HepG2 (cell line): ENCODE data around the gene TEX14. TPM values are rescaled to one million over a fixed set of nuclear protein-coding genes. Genes with fewer than 3 reads are reported as not detected.

Experiments used
- ATAC-seq: fragments of 200-7000 bp; cut with Tn5 transposase; 3 replicates; pipeline ENCODE4 v1.9.1; 2020; ENCODE audit warnings: mild to moderate bottlenecking, moderate library complexity
- BruUV-seq: library from RNA; stranded (reverse); fragments of 400-500 nt; replicated peaks from 2 replicates; lab custom pipeline; 2021; lab: Mats Ljungman, UMichigan
- CTCF ChIA-PET: fragments of 300-600 bp; formaldehyde crosslinking; extraction: SDS; loops from one replicate; lab custom pipeline; 2021; ENCODE audit warnings: low total read pairs, inconsistent platforms, low intra/inter-chr PET ratio; lab: Yijun Ruan, JAX
- POLR2A ChIA-PET: fragments of 350-600 bp; sonication (Branson Sonifier 250); formaldehyde crosslinking; loops from one replicate; lab custom pipeline; 2020; ENCODE audit warnings: antibody characterized with exemption, inconsistent platforms; lab: Yijun Ruan, JAX
- DNase-seq: peaks from one replicate; pipeline ENCODE4 v3.0.0-alpha.2; 2015; ENCODE audit warnings: low spot score
- FAIRE-seq: peaks from 3 replicates; lab custom pipeline; 2011; peaks lifted over from hg19 to GRCh38; lab: Jason Lieb, UNC
- H2AFZ ChIP-seq: one replicate; pipeline ENCODE4 v1.6.1; 2011; ENCODE audit warnings: low read length, inconsistent platforms
- H3K27ac ChIP-seq: fragments of 300-600 bp; 3 replicates; pipeline ENCODE4 v1.8.0; 2011; ENCODE audit warnings: mixed run types, mild to moderate bottlenecking, mixed read lengths, low read length, inconsistent platforms; ENCODE audit not compliant: insufficient read depth; ENCODE audit errors: extremely low read length
- H3K27me3 ChIP-seq, 2 experiments: fragments of 200-600 bp in 1 of 2; 2 replicates in 1 of 2; 3 replicates in 1 of 2; pipeline versions ENCODE4 v1.6.0 to v1.8.0; 2011; ENCODE audit warnings: low read length in 2 of 2, mild to moderate bottlenecking in 2 of 2, moderate library complexity in 2 of 2, inconsistent platforms in 1 of 2; ENCODE audit not compliant: insufficient read depth in 2 of 2, control insufficient read depth in 1 of 2
- H3K36me3 ChIP-seq, 2 experiments: fragments of 200-600 bp in 1 of 2; replicated peaks in 1 of 2; 2 replicates in 1 of 2; 3 replicates in 1 of 2; pipeline versions ENCODE4 v1.5.1 to v1.8.0; 2011; ENCODE audit warnings: low read length in 2 of 2, inconsistent platforms in 1 of 2; ENCODE audit not compliant: insufficient read depth in 2 of 2, control insufficient read depth in 1 of 2
- H3K4me1 ChIP-seq: 2 replicates; pipeline ENCODE4 v1.5.1; 2012; ENCODE audit warnings: low read length, inconsistent platforms; ENCODE audit not compliant: insufficient read depth
- H3K4me2 ChIP-seq: 2 replicates; pipeline ENCODE4 v1.6.0; 2011; ENCODE audit warnings: low read depth, low read length, inconsistent platforms
- H3K4me3 ChIP-seq, 3 experiments: fragments of 200-600 bp in 1 of 3; sonication (generic), shearing (Covaris generic) in 1 of 3; replicated peaks in 1 of 3; 2 replicates each; pipeline ENCODE4 v1.5.1; 2011 to 2016; ENCODE audit warnings: low read length in 3 of 3, inconsistent platforms in 2 of 3, low read depth in 2 of 3, mild to moderate bottlenecking in 2 of 3, control low read depth in 1 of 3, mixed read lengths in 1 of 3; ENCODE audit not compliant: insufficient read depth in 1 of 3
- H3K79me2 ChIP-seq: one replicate; pipeline ENCODE4 v1.6.1; 2011; ENCODE audit warnings: low read length, inconsistent platforms; ENCODE audit not compliant: insufficient read depth
- H3K9ac ChIP-seq: 2 replicates; pipeline ENCODE4 v1.6.0; 2011; ENCODE audit warnings: mild to moderate bottlenecking, low read depth, low read length, inconsistent platforms; ENCODE audit not compliant: insufficient read depth
- H3K9me3 ChIP-seq: 2 replicates; pipeline ENCODE4 v1.5.1; 2012; ENCODE audit warnings: mild to moderate bottlenecking, low read length
- H4K20me1 ChIP-seq: 2 replicates; pipeline ENCODE4 v1.6.0; 2011; ENCODE audit warnings: inconsistent platforms, mild to moderate bottlenecking, low read length, moderate library complexity; ENCODE audit not compliant: insufficient read depth
- CTCF ChIP-seq: sonication (generic); formaldehyde crosslinking; IDR thresholded peaks from 2 replicates; pipeline ENCODE4 v1.5.0; 2020; ENCODE audit warnings: mild to moderate bottlenecking, missing genetic modification reagents, moderate library complexity
- EP300 ChIP-seq, 3 experiments: sonication (generic) in 1 of 3; formaldehyde crosslinking in 1 of 3; IDR thresholded peaks; 2 replicates each; pipeline versions ENCODE4 v1.5.1 to v1.6.1; 2011 to 2020; ENCODE audit warnings: low read depth in 2 of 3, low read length in 2 of 3, borderline replicate concordance in 1 of 3, improper control_type of control experiment in 1 of 3, mild to moderate bottlenecking in 1 of 3, missing genetic modification reagents in 1 of 3, moderate library complexity in 1 of 3
- FOXA1 ChIP-seq, 2 experiments: fragments of 450-650 bp in 1 of 2; sonication (generic) in 1 of 2; formaldehyde crosslinking in 1 of 2; IDR thresholded peaks; 2 replicates each; pipeline versions ENCODE4 v1.4.0 to v1.6.1; 2016 to 2020; ENCODE audit warnings: missing genetic modification reagents in 1 of 2
- FOXA3 ChIP-seq: IDR thresholded peaks from 2 replicates; pipeline ENCODE4 v1.6.1; 2016; ENCODE audit warnings: missing genetic modification reagents, missing compliant biosample characterization
- FOXK1 ChIP-seq: sonication (generic); formaldehyde crosslinking; IDR thresholded peaks from 2 replicates; pipeline ENCODE4 v1.4.0; 2020; ENCODE audit warnings: low read depth, missing genetic modification reagents, borderline replicate concordance
- GATAD2A ChIP-seq: IDR thresholded peaks from 2 replicates; pipeline ENCODE4 v1.6.1; 2016
- HMGXB4 ChIP-seq, 2 experiments: sonication (generic) in 1 of 2; formaldehyde crosslinking in 1 of 2; IDR thresholded peaks; 2 replicates each; pipeline versions ENCODE4 v1.4.0 to v1.6.1; 2018 to 2020; ENCODE audit warnings: missing genetic modification reagents in 2 of 2, borderline replicate concordance in 1 of 2, low read depth in 1 of 2, mild to moderate bottlenecking in 1 of 2, missing biosample characterization in 1 of 2
- HNF1A ChIP-seq, 2 experiments: sonication (generic) in 1 of 2; formaldehyde crosslinking in 1 of 2; IDR thresholded peaks; 2 replicates each; pipeline versions ENCODE4 v1.4.0 to v1.6.1; 2016 to 2020; ENCODE audit warnings: borderline replicate concordance in 1 of 2, low read depth in 1 of 2, mild to moderate bottlenecking in 1 of 2, missing genetic modification reagents in 1 of 2
- NBN ChIP-seq: fragments of 450-650 bp; conservative IDR thresholded peaks from 2 replicates; pipeline ENCODE4 v1.6.1; 2017
- RFX1 ChIP-seq: fragments of 450-650 bp; IDR thresholded peaks from 2 replicates; pipeline ENCODE4 v1.6.1; 2017
- SMC3 ChIP-seq: IDR thresholded peaks from 2 replicates; pipeline ENCODE4 v1.6.1; 2011; ENCODE audit warnings: low read length, improper control_type of control experiment
- ZNF280B ChIP-seq: sonication (generic); formaldehyde crosslinking; IDR thresholded peaks from 2 replicates; pipeline ENCODE4 v1.5.0; 2020; ENCODE audit warnings: missing genetic modification reagents, mild to moderate bottlenecking, borderline replicate concordance
- ZNF501 ChIP-seq: sonication (generic); formaldehyde crosslinking; IDR thresholded peaks from 2 replicates; pipeline ENCODE4 v1.5.1; 2020; ENCODE audit warnings: mild to moderate bottlenecking, moderate library complexity, missing genetic modification reagents
- WGBS: methylation state at CpG from one replicate; pipeline ENCODE4 v1.1.6; 2017; ENCODE audit warnings: low lambda C conversion rate; 5-methylcytosine and 5-hydroxymethylcytosine counted together
- in situ Hi-C: cut with HindIII; loops from 2 replicates; pipeline ENCODE4 v1.10.0; 2017; ENCODE audit warnings: low pct_unique_long_range_greater_than_20kb; ENCODE audit not compliant: extremely low pct_ligation_motif_present
- intact Hi-C: fragments of 100-400 bp; cut with micrococcal nuclease; formaldehyde crosslinking; loops from one replicate; pipeline ENCODE4 v1.10.0; 2022; ENCODE audit not compliant: unreplicated experiment
- polyA plus RNA-seq, 8 experiments: library from polyadenylated mRNA; depleted of rRNA in 3 of 8; stranded (reverse) in 7 of 8; unstranded in 1 of 8; fragments of >200 nt; fragmentation: Illumina TruSeq in 4 of 8; extraction: Trizol in 4 of 8; gene quantifications; 2 replicates each; pipeline versions ENCODE4 v1.2.1 to v1.2.3, GENCODE V29; 2011 to 2016; ENCODE audit warnings: low read depth in 4 of 8, missing spikeins in 1 of 8, mixed read lengths in 1 of 8; ENCODE audit not compliant: insufficient read depth in 1 of 8
- total RNA-seq, 5 experiments: library from RNA; depleted of rRNA; stranded (reverse); fragments of >200 nt; fragmentation: Illumina TruSeq; extraction: Trizol; gene quantifications; 2 replicates each; pipeline ENCODE4 v1.2.3, GENCODE V29; 2016; ENCODE audit warnings: low read depth in 1 of 5

The TEX14 gene
- total and polyA plus RNA-seq, 2 of the 13 experiments (the other 11 are each of a cell fraction or from before 2014, with no cell fraction given), result 0.04 to 0.07 TPM

GRCh38 chr17:58577696-58578095 lies 114.1 kb downstream of the TEX14 start:
- 1% methylated on average over 7 of the region's 7 CpGs for WGBS
- H3K9ac ChIP-seq, result no peak overlapping the region
- H3K4me1 ChIP-seq, result peaks cover 39% of the 10 kb centered on the region
- no peaks in the 10 kb centered on the region for H3K36me3 ChIP-seq
- no peaks in the 10 kb centered on the region for H3K79me2 ChIP-seq
- DNase-seq (peak; percentile 52), ATAC-seq (peak; percentile 35; the same call in 2 of the 3 replicates), FAIRE-seq (peak; percentile 55)
- no peak overlapping the region for H3K27ac ChIP-seq
- in situ Hi-C loops, result no loop called here
- H3K4me2 ChIP-seq, result peak overlapping the region; percentile 28
- no peaks in the 10 kb centered on the region for H3K9me3 ChIP-seq
- no peaks in the 10 kb centered on the region for H4K20me1 ChIP-seq
- ChIA-PET POLR2A (interaction anchor here (1.3 to 3.3 kb wide), 2 partner anchors 54 to 59 kb away, joined by 4 to 21 read pairs; no protein-coding TSS in a partner anchor), CTCF (interaction anchor here (0.8 to 1.5 kb wide), 4 partner anchors 10 to 428 kb away, joined by 3 read pairs; no protein-coding TSS in a partner anchor)
- intact Hi-C loops, result loop anchor here (2.0 to 10.0 kb wide), 3 partner anchors 43 to 427 kb away; no protein-coding TSS in a partner anchor
- BruUV-seq, result no TSS peak
- no peaks in the 10 kb centered on the region for H3K27me3 ChIP-seq
- no peak overlapping the region for H2AFZ ChIP-seq
- no peak overlapping the region for H3K4me3 ChIP-seq
- TF ChIP-seq SMC3, result peak; percentile 39; the same call in 1 of the 2 replicates
- 0 out of 2 replicates have a peak, but pooled peaks have one; percentile 28 for TF ChIP-seq HNF1A (IDR thresholded peaks at IDR 0.05; ENCODE audit: low read depth)
- no peak for TF ChIP-seq HNF1A (CRISPR knock-in tag; IDR thresholded peaks at IDR 0.05; ENCODE audit: borderline replicate concordance)
- no peak for TF ChIP-seq ZNF280B (CRISPR knock-in tag)
- TF ChIP-seq FOXA3 (CRISPR knock-in tag), result 0 out of 2 replicates have a peak, but pooled peaks have one; percentile 24
- peak; percentile 25; the same call in 1 of the 2 replicates for TF ChIP-seq GATAD2A
- TF ChIP-seq NBN, result no peak
- TF ChIP-seq FOXA1 (IDR thresholded peaks at IDR 0.05), result no peak
- TF ChIP-seq FOXA1 (CRISPR knock-in tag; IDR thresholded peaks at IDR 0.05), result 0 out of 2 replicates have a peak, but pooled peaks have one; percentile 27
- 0 out of 4 replicates have a peak, but pooled peaks of 1 of the 2 experiments have one; percentile 21 for TF ChIP-seq EP300 (IDR thresholded peaks at IDR 0.05; ENCODE audit: low read depth in 2 of 2, low read length in 2 of 2)
- TF ChIP-seq EP300 (CRISPR knock-in tag; IDR thresholded peaks at IDR 0.05; ENCODE audit: borderline replicate concordance), result no peak
- TF ChIP-seq ZNF501 (CRISPR knock-in tag), result no peak
- peak; percentile 60 for TF ChIP-seq CTCF
- 0 out of 4 replicates have a peak, but pooled peaks of 1 of the 2 experiments have one; percentile 39 for TF ChIP-seq HMGXB4 (CRISPR knock-in tag; IDR thresholded peaks at IDR 0.05; ENCODE audit: borderline replicate concordance in 1 of 2, low read depth in 1 of 2)
- TF ChIP-seq RFX1, result no peak
- peak; percentile 44; the same call in 1 of the 2 replicates for TF ChIP-seq FOXK1 (CRISPR knock-in tag)
